GM21529 (cell line): ENCODE measurements around the gene PXMP4.

Experiments
- ATAC-seq: cut with Tn5 transposase; IDR thresholded peaks from one replicate; pipeline ENCODE4 v1.9.1; 2021; ENCODE audit not compliant: unreplicated experiment

Gene PXMP4

GRCh38 chr20:33685328-33686099 lies 34.6 kb downstream of the PXMP4 start:
- peak; percentile 46 for ATAC-seq

- ATAC-seq, result no peak
Observed at GRCh38 chr20:33684533-33685327, 35.4 kb downstream of the PXMP4 start.

GRCh38 chr20:33681728-33682353 lies 38.3 kb downstream of the PXMP4 start:
- no peak for ATAC-seq

GRCh38 chr20:33681288-33681687 lies 38.8 kb downstream of the PXMP4 start:
- no peak for ATAC-seq

- ATAC-seq, result no peak
Observed at GRCh38 chr20:33680686-33681085, 39.4 kb downstream of the PXMP4 start.

- ATAC-seq, result peak; percentile 60
Observed at GRCh38 chr20:33679758-33680485, 40.2 kb downstream of the PXMP4 start.

- no peak for ATAC-seq
Observed at GRCh38 chr20:33677991-33678702, 42.0 kb downstream of the PXMP4 start.

- ATAC-seq, result no peak
Observed at GRCh38 chr20:33676652-33677645, 43.2 kb downstream of the PXMP4 start.

- ATAC-seq, result no peak
Observed at GRCh38 chr20:33676121-33676520, 44.0 kb downstream of the PXMP4 start.

- ATAC-seq, result no peak
Observed at GRCh38 chr20:33675136-33675959, 44.8 kb downstream of the PXMP4 start.

GRCh38 chr20:33674294-33675135 lies 45.6 kb downstream of the PXMP4 start, which contains the start of gene NECAB3:
Gene NECAB3 (minus strand): TSS chr20:33674428. CDS start chr20:33674352, 76 bp downstream.
- ATAC-seq, result peak; percentile 59

GRCh38 chr20:33673410-33674293 lies 46.5 kb downstream of the PXMP4 start:
- ATAC-seq, result peak; percentile 33

- no peak for ATAC-seq
Observed at GRCh38 chr20:33673114-33673409, 47.0 kb downstream of the PXMP4 start.

- no peak for ATAC-seq
Observed at GRCh38 chr20:33672426-33673113, 47.5 kb downstream of the PXMP4 start.

- no peak for ATAC-seq
Observed at GRCh38 chr20:33671573-33672288, 48.4 kb downstream of the PXMP4 start.
